B cell (primary cell): Measurements from ENCODE around the gene SPATA19. TPM values are rescaled to one million over a fixed set of nuclear protein-coding genes. Genes with fewer than 3 reads are reported as not detected.

ENCODE experiments used
- ATAC-seq: fragments of 200-7000 bp; cut with Tn5 transposase; one replicate; pipeline ENCODE4 v1.10.0; 2021; ENCODE audit warnings: low read depth, mild to moderate bottlenecking, moderate number of reproducible peaks, moderate library complexity
- CTCF ChIA-PET: fragments of 350-600 bp; sonication (Branson Sonifier 250); formaldehyde crosslinking; loops from one replicate; lab custom pipeline; 2021; ENCODE audit warnings: antibody characterized with exemption, inconsistent platforms; lab: Charles Lee
- POLR2A ChIA-PET: fragments of 350-600 bp; sonication (Branson Sonifier 250); formaldehyde crosslinking; loops from one replicate; lab custom pipeline; 2021; ENCODE audit warnings: antibody characterized with exemption; lab: Charles Lee
- DNase-seq: peaks from one replicate; pipeline ENCODE4 v3.0.0; 2013
- H2AFZ ChIP-seq: 2 replicates; pipeline ENCODE4 v1.6.1; 2012; ENCODE audit warnings: mild to moderate bottlenecking, low read depth, low read length; ENCODE audit not compliant: insufficient read depth, poor library complexity, severe bottlenecking
- H3K27ac ChIP-seq, 2 donors: 1 replicate in 1 of 2; 2 replicates in 1 of 2; pipeline ENCODE4 v1.5.1; 2012 to 2013; ENCODE audit warnings: low read length in 2 of 2, mild to moderate bottlenecking in 2 of 2, moderate library complexity in 1 of 2
- H3K27me3 ChIP-seq, 4 experiments: fragments of 200-600 bp in 1 of 4; sonication (generic) in 1 of 4; replicated peaks in 1 of 4; 1 replicate in 2 of 4; 2 replicates in 2 of 4; pipeline versions ENCODE4 v1.6.1 to v1.7.0; 2013 to 2016; ENCODE audit warnings: low read length in 3 of 4, mild to moderate bottlenecking in 2 of 4, mixed read lengths in 1 of 4, moderate library complexity in 1 of 4; ENCODE audit not compliant: insufficient read depth in 4 of 4, control insufficient read depth in 3 of 4; ENCODE audit errors: control extremely low read depth in 1 of 4
- H3K36me3 ChIP-seq, 2 experiments: replicated peaks in 1 of 2; 1 replicate in 1 of 2; 2 replicates in 1 of 2; pipeline versions ENCODE4 v1.6.1 to v1.7.1; 2013; ENCODE audit warnings: low read length in 1 of 2; ENCODE audit not compliant: insufficient read depth in 2 of 2, control insufficient read depth in 1 of 2; ENCODE audit errors: control extremely low read depth in 1 of 2, extremely low read depth in 1 of 2
- H3K4me1 ChIP-seq, 2 donors: fragments of 200-600 bp in 1 of 2; sonication (generic) in 1 of 2; 1 replicate in 1 of 2; 2 replicates in 1 of 2; pipeline versions ENCODE4 v1.5.1 to v1.6.1; 2013 to 2017; ENCODE audit warnings: low read length in 2 of 2; ENCODE audit not compliant: control insufficient read depth in 2 of 2, insufficient read depth in 2 of 2
- H3K4me2 ChIP-seq: replicated peaks from 2 replicates; pipeline ENCODE3; 2012; ENCODE audit warnings: mild to moderate bottlenecking, low read depth, low read length; ENCODE audit not compliant: poor library complexity, severe bottlenecking
- H3K4me3 ChIP-seq, 5 experiments: fragments of 200-600 bp in 1 of 5; sonication (generic) in 1 of 5; 1 replicate in 3 of 5; 2 replicates in 2 of 5; pipeline versions ENCODE4 v1.5.1 to v1.7.0; 2011 to 2016; ENCODE audit warnings: low read length in 4 of 5, mild to moderate bottlenecking in 4 of 5, low read depth in 2 of 5, control low read depth in 1 of 5, moderate library complexity in 1 of 5; ENCODE audit not compliant: insufficient read depth in 1 of 5; ENCODE audit errors: control extremely low read depth in 1 of 5, extremely low read depth in 1 of 5
- H3K79me2 ChIP-seq: fragments of 200-600 bp; sonication (generic); one replicate; pipeline ENCODE4 v1.6.0; 2016; ENCODE audit warnings: low read length; ENCODE audit not compliant: control insufficient read depth, insufficient read depth
- H3K9ac ChIP-seq: fragments of 200-600 bp; sonication (generic); 2 replicates; pipeline ENCODE4 v1.6.1; 2017; ENCODE audit warnings: mild to moderate bottlenecking, low read length, moderate library complexity
- H3K9me3 ChIP-seq, 3 donors: one replicate each; pipeline versions ENCODE4 v1.6.1 to v1.7.1; 2013; ENCODE audit warnings: low read length in 2 of 3; ENCODE audit not compliant: control insufficient read depth in 2 of 3, insufficient read depth in 1 of 3; ENCODE audit errors: control extremely low read depth in 1 of 3
- H4K20me1 ChIP-seq: 2 replicates; pipeline ENCODE4 v1.6.0; 2012; ENCODE audit warnings: mild to moderate bottlenecking, low read length; ENCODE audit not compliant: insufficient read depth, control insufficient read depth, poor library complexity, severe bottlenecking
- H3K27ac Mint-ChIP-seq: one replicate; pipeline ENCODE4 v1.8.0; 2021; ENCODE audit warnings: mixed read lengths
- H3K27me3 Mint-ChIP-seq: one replicate; pipeline ENCODE4 v1.8.0; 2021; ENCODE audit warnings: mixed read lengths
- H3K4me1 Mint-ChIP-seq: one replicate; pipeline ENCODE4 v1.8.0; 2021; ENCODE audit warnings: mixed read lengths
- H3K4me3 Mint-ChIP-seq: one replicate; pipeline ENCODE4 v1.8.0; 2021; ENCODE audit warnings: mixed read lengths
- H3K9me3 Mint-ChIP-seq: one replicate; pipeline ENCODE4 v1.8.0; 2022; ENCODE audit warnings: mixed read lengths; ENCODE audit not compliant: insufficient read depth
- CTCF ChIP-seq: fragments of 200-600 bp; IDR thresholded peaks from one replicate; pipeline ENCODE4 v1.8.0; 2022; ENCODE audit warnings: antibody characterized with exemption, mild to moderate bottlenecking
- EZH2 ChIP-seq: IDR thresholded peaks from 2 replicates; pipeline ENCODE4 v1.6.1; 2012; ENCODE audit warnings: borderline replicate concordance, low read depth, mild to moderate bottlenecking, moderate library complexity, low read length; ENCODE audit not compliant: insufficient read depth, poor library complexity, severe bottlenecking
- WGBS: methylation state at CpG from one replicate; pipeline ENCODE4 v1.1.5; 2013; ENCODE audit warnings: missing lambda C conversion rate; ENCODE audit not compliant: insufficient coverage; 5-methylcytosine and 5-hydroxymethylcytosine counted together
- intact Hi-C: fragments of 100-400 bp; cut with micrococcal nuclease; formaldehyde crosslinking; loops from one replicate; pipeline ENCODE4 v1.10.0; 2022
- polyA plus RNA-seq: library from polyadenylated mRNA; depleted of rRNA; stranded (reverse); fragments of >200 nt; gene quantifications from 2 replicates; pipeline ENCODE4 v1.2.3, GENCODE V29; 2012
- total RNA-seq, 2 donors: library from RNA; stranded (reverse); fragments of 120-200 nt in 1 of 2; gene quantifications; 1 replicate in 1 of 2; 2 replicates in 1 of 2; pipeline versions ENCODE4 v1.2.3 to v1.2.4, GENCODE V29; 2013 to 2022

Gene SPATA19
- total and polyA plus RNA-seq, 2 donors (not counting 1 experiment from before 2014, with no cell fraction given) = not detected

GRCh38 chr11:133892126-133892525 is 46.8 kb upstream of the SPATA19 start:
- Histone ChIP-seq H3K9ac (no peak overlapping the region), H3K9me3 (peaks cover 0 to 9% (median 0%) of the 10 kb centered on the region in 3 donors), H3K27me3 (no peaks in the 10 kb centered on the region), H3K4me3 (no peak overlapping the region), H3K79me2 (no peaks in the 10 kb centered on the region), H2AFZ (no peak overlapping the region), H3K4me1 (peaks cover 5 to 17% of the 10 kb centered on the region in 2 donors), H3K36me3 (no peaks in the 10 kb centered on the region), H3K4me2 (no peak overlapping the region), H3K27ac (no peak overlapping the region), H4K20me1 (no peaks in the 10 kb centered on the region)
- H3K4me3 Mint-ChIP-seq = no peak overlapping the region
- H3K27me3 Mint-ChIP-seq = peaks cover 15% of the 10 kb centered on the region
- no peak for ATAC-seq
- intact Hi-C loops = no loop called here
- CTCF ChIA-PET = no interaction called here
- no peak overlapping the region for H3K27ac Mint-ChIP-seq
- TF ChIP-seq EZH2 (no peak), CTCF (no peak)
- no peaks in the 10 kb centered on the region for H3K9me3 Mint-ChIP-seq
- 89% methylated on average over 8 of the region's 8 CpGs for WGBS
- POLR2A ChIA-PET = no interaction called here
- no peak for DNase-seq
- peaks cover 15% of the 10 kb centered on the region for H3K4me1 Mint-ChIP-seq

GRCh38 chr11:133889893-133890292 is 44.6 kb upstream of the SPATA19 start:
- no peak for DNase-seq

More at GRCh38 chr11:133889893-133890292, 44.6 kb upstream of the SPATA19 start:
- intact Hi-C loops = no loop called here
- Mint-ChIP-seq H3K27me3 (peaks cover 22% of the 10 kb centered on the region), H3K4me1 (peaks cover 3% of the 10 kb centered on the region), H3K4me3 (no peak overlapping the region), H3K27ac (no peak overlapping the region), H3K9me3 (no peaks in the 10 kb centered on the region)
- H3K36me3 ChIP-seq = no peaks in the 10 kb centered on the region
- H3K4me3 ChIP-seq = no peak overlapping the region
- H4K20me1 ChIP-seq = no peaks in the 10 kb centered on the region
- WGBS = 74% methylated on average over 3 of the region's 3 CpGs
- ATAC-seq = no peak
- ChIA-PET POLR2A (no interaction called here), CTCF (no interaction called here)
- no peaks in the 10 kb centered on the region for H3K79me2 ChIP-seq
- no peak overlapping the region for H3K27ac ChIP-seq
- H3K9ac ChIP-seq = no peak overlapping the region
- peaks cover 0 to 6% (median 0%) of the 10 kb centered on the region in 3 donors for H3K9me3 ChIP-seq
- H2AFZ ChIP-seq = no peak overlapping the region
- no peak for TF ChIP-seq EZH2
- no peak for TF ChIP-seq CTCF
- no peak overlapping the region for H3K4me2 ChIP-seq
- peaks cover 0 to 3% (median 0%) of the 10 kb centered on the region in 4 experiments for H3K27me3 ChIP-seq
- peaks cover 5 to 6% of the 10 kb centered on the region in 2 donors for H3K4me1 ChIP-seq
